Measurements from ENCODE around the gene AHR.

AHR gene

DNA sequence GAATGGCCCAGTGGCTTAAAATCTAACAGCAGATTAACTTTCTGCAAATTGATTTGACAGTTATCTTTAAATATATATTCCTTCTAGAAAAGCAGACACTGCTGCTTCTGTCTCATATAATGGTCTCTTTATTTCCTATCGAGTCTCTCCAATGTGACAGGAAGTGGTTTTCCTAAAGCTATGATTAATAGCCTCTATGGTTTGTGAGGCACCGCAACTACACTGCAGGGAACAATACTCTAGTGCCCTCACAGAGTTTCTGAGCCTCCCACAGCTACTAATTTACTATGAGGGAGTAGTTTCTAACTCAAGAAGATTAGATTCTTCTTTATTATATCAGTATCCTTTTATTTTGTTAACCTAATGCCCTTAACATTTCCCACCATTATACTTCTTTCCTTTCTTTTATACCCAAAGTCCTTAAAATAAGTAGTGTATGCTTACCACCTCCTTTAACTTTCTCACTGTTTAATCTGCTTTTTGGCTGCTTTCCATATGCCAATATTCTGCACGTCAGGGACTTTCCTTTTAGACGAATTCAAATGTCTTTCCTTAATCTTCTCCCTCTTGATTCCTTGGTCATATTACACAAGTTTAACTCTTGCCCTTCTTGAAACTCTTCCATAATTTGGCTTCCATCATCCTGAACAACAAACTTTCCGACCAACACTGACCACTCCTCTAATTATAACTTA lies 23.8 kb upstream of the AHR start:
- H3K9me3 ChIP-seq (ENCODE audit: control insufficient read depth, insufficient read depth, low read length): peaks cover 15% of the 10 kb centered on the region; the same call in 1 of the 2 replicates
- H3F3A ChIP-seq (ENCODE audit: control insufficient read depth, insufficient read depth): no peaks in the 10 kb centered on the region
- no peaks in the 10 kb centered on the region for H3K36me3 ChIP-seq (ENCODE audit: control insufficient read depth, low read length)
- H3K4me3 ChIP-seq (ENCODE audit: low read length): no peak overlapping the region
- 0 out of 2 replicates have a peak, but pooled peaks cover 2% of the 10 kb centered on the region for H3K9me2 ChIP-seq (replicated peaks; ENCODE audit: control insufficient read depth, low read length)
- H3K79me2 ChIP-seq (ENCODE audit: control insufficient read depth, low read length): no peaks in the 10 kb centered on the region
- peaks cover 33% of the 10 kb centered on the region for H3K4me1 ChIP-seq (ENCODE audit: control insufficient read depth, low read length)
- TF ChIP-seq, protein P1, sequence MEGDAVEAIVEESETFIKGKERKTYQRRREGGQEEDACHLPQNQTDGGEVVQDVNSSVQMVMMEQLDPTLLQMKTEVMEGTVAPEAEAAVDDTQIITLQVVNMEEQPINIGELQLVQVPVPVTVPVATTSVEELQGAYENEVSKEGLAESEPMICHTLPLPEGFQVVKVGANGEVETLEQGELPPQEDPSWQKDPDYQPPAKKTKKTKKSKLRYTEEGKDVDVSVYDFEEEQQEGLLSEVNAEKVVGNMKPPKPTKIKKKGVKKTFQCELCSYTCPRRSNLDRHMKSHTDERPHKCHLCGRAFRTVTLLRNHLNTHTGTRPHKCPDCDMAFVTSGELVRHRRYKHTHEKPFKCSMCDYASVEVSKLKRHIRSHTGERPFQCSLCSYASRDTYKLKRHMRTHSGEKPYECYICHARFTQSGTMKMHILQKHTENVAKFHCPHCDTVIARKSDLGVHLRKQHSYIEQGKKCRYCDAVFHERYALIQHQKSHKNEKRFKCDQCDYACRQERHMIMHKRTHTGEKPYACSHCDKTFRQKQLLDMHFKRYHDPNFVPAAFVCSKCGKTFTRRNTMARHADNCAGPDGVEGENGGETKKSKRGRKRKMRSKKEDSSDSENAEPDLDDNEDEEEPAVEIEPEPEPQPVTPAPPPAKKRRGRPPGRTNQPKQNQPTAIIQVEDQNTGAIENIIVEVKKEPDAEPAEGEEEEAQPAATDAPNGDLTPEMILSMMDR (IDR thresholded peaks at IDR 0.05; ENCODE audit: low read depth, low read length, poor library complexity, severe bottlenecking): no peak
- no peak for TF ChIP-seq EZH2phosphoT487 (IDR thresholded peaks at IDR 0.05; ENCODE audit: borderline replicate concordance, low read length)
- no peak overlapping the region for H3K27ac ChIP-seq (ENCODE audit: low read depth, low read length)
- H3K4me2 ChIP-seq (ENCODE audit: low read length): peak overlapping the region; percentile 24
- no peaks in the 10 kb centered on the region for H3K27me3 ChIP-seq (ENCODE audit: control insufficient read depth, low read length)
- no peaks in the 10 kb centered on the region for H4K20me1 ChIP-seq (ENCODE audit: control insufficient read depth, insufficient read depth, low read depth, low read length)

DNA sequence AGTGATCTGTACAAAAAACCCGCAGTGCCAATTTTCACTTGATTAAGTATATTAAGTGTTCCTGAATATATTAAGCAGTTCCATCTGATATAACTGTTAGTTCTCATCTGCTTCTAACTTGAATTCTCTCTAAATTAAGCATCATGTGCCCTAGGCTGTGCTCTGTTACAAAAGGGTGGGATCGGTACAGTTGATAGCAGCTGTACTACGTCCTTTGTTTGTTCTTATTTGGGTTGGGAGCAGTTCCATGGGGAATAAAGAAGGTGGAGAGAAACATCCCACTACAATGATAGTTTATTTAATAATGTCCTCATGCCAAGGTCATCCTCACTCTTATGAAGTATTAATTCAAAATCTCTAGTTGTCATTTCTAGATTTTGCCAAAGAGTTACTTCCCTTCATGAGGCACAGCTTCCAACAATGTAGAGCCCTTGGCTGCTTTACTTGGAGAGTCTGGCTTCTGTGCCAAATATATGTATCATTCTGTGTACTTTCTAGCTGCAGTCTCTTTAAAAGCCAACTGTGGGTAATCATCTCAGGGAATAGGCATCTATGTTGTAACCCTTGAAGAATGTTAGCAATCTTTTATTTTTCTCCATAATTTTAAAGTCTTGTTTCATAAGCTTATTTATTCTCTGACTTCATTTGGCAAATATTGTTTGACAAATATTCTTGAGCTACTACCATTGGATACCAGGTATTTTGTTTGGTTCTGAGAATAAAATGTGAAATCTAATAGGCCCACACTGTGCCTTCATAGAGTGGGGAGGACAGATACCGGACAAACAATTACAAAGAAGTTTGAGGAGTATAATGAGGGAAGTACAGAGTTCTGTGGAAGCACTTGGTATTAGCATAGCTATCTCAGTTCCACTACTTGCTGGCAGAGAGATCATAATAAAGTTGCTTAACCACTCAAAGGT lies 22.4 kb upstream of the AHR start:
- H3K36me3 ChIP-seq (ENCODE audit: control insufficient read depth, low read length): no peaks in the 10 kb centered on the region
- H3K27me3 ChIP-seq (ENCODE audit: control insufficient read depth, low read length): no peaks in the 10 kb centered on the region
- no peak overlapping the region; the same call in 1 of the 2 replicates for H3K27ac ChIP-seq (ENCODE audit: low read depth, low read length)
- 0 out of 2 replicates have a peak, but pooled peaks cover 2% of the 10 kb centered on the region for H3K9me2 ChIP-seq (replicated peaks; ENCODE audit: control insufficient read depth, low read length)
- no peak for TF ChIP-seq EZH2phosphoT487 (IDR thresholded peaks at IDR 0.05; ENCODE audit: borderline replicate concordance, low read length)
- TF ChIP-seq, protein P1 (IDR thresholded peaks at IDR 0.05; ENCODE audit: low read depth, low read length, poor library complexity, severe bottlenecking): no peak
- H3K4me2 ChIP-seq (ENCODE audit: low read length): peak overlapping the region; percentile 35
- no peaks in the 10 kb centered on the region for H4K20me1 ChIP-seq (ENCODE audit: control insufficient read depth, insufficient read depth, low read depth, low read length)
- H3K79me2 ChIP-seq (ENCODE audit: control insufficient read depth, low read length): no peaks in the 10 kb centered on the region
- no peaks in the 10 kb centered on the region for H3F3A ChIP-seq (ENCODE audit: control insufficient read depth, insufficient read depth)
- peaks cover 33% of the 10 kb centered on the region for H3K4me1 ChIP-seq (ENCODE audit: control insufficient read depth, low read length)
- peaks cover 2% of the 10 kb centered on the region; the same call in 1 of the 2 replicates for H3K9me3 ChIP-seq (ENCODE audit: control insufficient read depth, insufficient read depth, low read length)
- H3K4me3 ChIP-seq (ENCODE audit: low read length): peak overlapping the region; percentile 29

DNA sequence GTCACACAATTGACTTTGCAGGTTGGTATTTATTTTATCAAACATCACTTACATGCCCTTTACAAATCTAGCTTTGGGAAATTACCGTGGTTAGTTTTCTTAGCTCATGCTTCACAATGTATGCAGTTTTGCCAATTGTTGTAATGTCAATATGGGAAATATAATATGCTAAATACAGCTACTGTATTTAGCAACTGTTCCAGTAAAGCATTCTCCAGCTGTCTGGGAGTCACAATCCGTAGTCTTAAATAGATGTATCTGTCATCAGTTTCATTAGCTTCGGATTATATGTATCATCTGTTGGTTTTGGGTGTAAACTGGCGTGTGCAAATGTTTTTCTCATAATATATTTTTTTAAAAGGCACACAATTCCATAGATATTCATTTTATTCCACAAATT lies 19.4 kb upstream of the AHR start:
- peaks cover 31% of the 10 kb centered on the region for H3K4me1 ChIP-seq (ENCODE audit: control insufficient read depth, low read length)
- no peak for TF ChIP-seq EZH2phosphoT487 (IDR thresholded peaks at IDR 0.05; ENCODE audit: borderline replicate concordance, low read length)
- TF ChIP-seq, protein P1 (IDR thresholded peaks at IDR 0.05; ENCODE audit: low read depth, low read length, poor library complexity, severe bottlenecking): no peak

More for the DNA sequence above, 19.4 kb upstream of the AHR start:
- Histone ChIP-seq H3K27ac (ENCODE audit: low read depth, low read length) (no peak overlapping the region), H3F3A (ENCODE audit: control insufficient read depth, insufficient read depth) (no peaks in the 10 kb centered on the region), H4K20me1 (ENCODE audit: control insufficient read depth, insufficient read depth, low read depth, low read length) (no peaks in the 10 kb centered on the region), H3K79me2 (ENCODE audit: control insufficient read depth, low read length) (no peaks in the 10 kb centered on the region), H3K36me3 (ENCODE audit: control insufficient read depth, low read length) (no peaks in the 10 kb centered on the region), H3K27me3 (ENCODE audit: control insufficient read depth, low read length) (no peaks in the 10 kb centered on the region), H3K4me3 (ENCODE audit: low read length) (no peak overlapping the region), H3K9me3 (ENCODE audit: control insufficient read depth, insufficient read depth, low read length) (no peaks in the 10 kb centered on the region), H3K9me2 (replicated peaks; ENCODE audit: control insufficient read depth, low read length) (0 out of 2 replicates have a peak, but pooled peaks cover 2% of the 10 kb centered on the region), H3K4me2 (ENCODE audit: low read length) (no peak overlapping the region)
